ENCODE data around the gene LST1.

The LST1 gene

GRCh38 chr6:31620586-31621319 lies 34.7 kb downstream of the LST1 start, which contains the start of gene PRRC2A:
TSS of gene PRRC2A (plus strand) at chr6:31620715. CDS start at chr6:31622790, 2,075 bp downstream.
- DNase-seq (ENCODE audit: low read depth in 2 of 2): no peak

GRCh38 chr6:31621320-31621939 lies 35.4 kb downstream of the LST1 start:
- DNase-seq (ENCODE audit: low read depth in 2 of 2): no peak

GRCh38 chr6:31621991-31622390 lies 35.9 kb downstream of the LST1 start:
- DNase-seq (ENCODE audit: low read depth in 2 of 2): no peak

- DNase-seq (ENCODE audit: low read depth in 2 of 2): no peak
These were observed 36.6 kb downstream of the LST1 start for GRCh38 chr6:31622684-31623091.

GRCh38 chr6:31624070-31624469 lies 38.0 kb downstream of the LST1 start:
- DNase-seq (ENCODE audit: low read depth in 2 of 2): no peak

- no peak for DNase-seq (ENCODE audit: low read depth in 2 of 2)
These were observed 40.9 kb downstream of the LST1 start for GRCh38 chr6:31626952-31627351.

- DNase-seq (ENCODE audit: low read depth in 2 of 2): no peak
These were observed 41.7 kb downstream of the LST1 start for GRCh38 chr6:31627690-31628287.

GRCh38 chr6:31629014-31629413 lies 42.9 kb downstream of the LST1 start:
- no peak for DNase-seq (ENCODE audit: low read depth in 2 of 2)

GRCh38 chr6:31630177-31630934 lies 44.3 kb downstream of the LST1 start:
- DNase-seq (ENCODE audit: low read depth in 2 of 2): no peak

GRCh38 chr6:31631209-31631608 lies 45.1 kb downstream of the LST1 start:
- no peak for DNase-seq (ENCODE audit: low read depth in 2 of 2)

GRCh38 chr6:31631681-31632278 lies 45.7 kb downstream of the LST1 start:
- no peak for DNase-seq (ENCODE audit: low read depth in 2 of 2)

GRCh38 chr6:31632279-31632946 lies 46.3 kb downstream of the LST1 start:
- no peak for DNase-seq (ENCODE audit: low read depth in 2 of 2)

GRCh38 chr6:31633447-31633846 lies 47.4 kb downstream of the LST1 start:
- no peak for DNase-seq (ENCODE audit: low read depth in 2 of 2)

- DNase-seq (ENCODE audit: low read depth in 2 of 2): no peak
These were observed 48.1 kb downstream of the LST1 start for GRCh38 chr6:31634131-31634530.

- DNase-seq (ENCODE audit: low read depth in 2 of 2): no peak
These were observed 49.0 kb downstream of the LST1 start for GRCh38 chr6:31634969-31635575.

- DNase-seq (ENCODE audit: low read depth in 2 of 2): no peak
These were observed 50.9 kb downstream of the LST1 start for GRCh38 chr6:31636698-31637596.

All from stimulated activated CD8-positive, alpha-beta memory T cell treated with anti-CD3 and anti-CD28 coated beads, Interleukin-7, amount 100 ng/mL, for 4 hours (primary cell).